GM12872 (cell line): Measurements from ENCODE around the gene CBLB.

Experiments used
- CTCF ChIP-seq: IDR thresholded peaks from 3 replicates; pipeline ENCODE4 v1.5.1; 2011; ENCODE audit warnings: low read depth, mild to moderate bottlenecking, low read length, moderate library complexity; ENCODE audit not compliant: insufficient read depth

The CBLB gene

GRCh38 chr3:105770410-105770809 is 98.4 kb downstream of the CBLB start:
- TF ChIP-seq CTCF: no peak

- TF ChIP-seq CTCF: no peak
Observed at GRCh38 chr3:105767776-105768175, 101.0 kb downstream of the CBLB start.

- no peak for TF ChIP-seq CTCF
Observed at GRCh38 chr3:105767216-105767615, 101.6 kb downstream of the CBLB start.

DNA sequence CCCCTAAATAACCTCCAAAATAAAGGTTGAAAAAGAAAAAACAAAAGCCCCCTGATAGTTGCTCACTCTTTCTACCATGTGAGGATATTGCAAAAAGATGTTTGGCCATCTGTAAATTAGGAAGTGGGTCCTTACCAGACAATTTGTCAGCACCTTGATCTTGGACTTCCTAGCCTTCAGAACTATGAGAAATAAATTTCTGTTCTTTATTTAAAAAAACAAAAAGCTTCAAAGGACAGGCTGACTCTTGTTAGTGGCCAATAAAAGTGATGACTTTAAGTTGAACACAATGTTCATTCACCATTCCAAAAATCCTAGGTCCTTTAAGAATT is 103.5 kb downstream of the CBLB start:
- TF ChIP-seq CTCF: no peak

GRCh38 chr3:105764378-105765307 is 104.2 kb downstream of the CBLB start:
- TF ChIP-seq CTCF: no peak

DNA sequence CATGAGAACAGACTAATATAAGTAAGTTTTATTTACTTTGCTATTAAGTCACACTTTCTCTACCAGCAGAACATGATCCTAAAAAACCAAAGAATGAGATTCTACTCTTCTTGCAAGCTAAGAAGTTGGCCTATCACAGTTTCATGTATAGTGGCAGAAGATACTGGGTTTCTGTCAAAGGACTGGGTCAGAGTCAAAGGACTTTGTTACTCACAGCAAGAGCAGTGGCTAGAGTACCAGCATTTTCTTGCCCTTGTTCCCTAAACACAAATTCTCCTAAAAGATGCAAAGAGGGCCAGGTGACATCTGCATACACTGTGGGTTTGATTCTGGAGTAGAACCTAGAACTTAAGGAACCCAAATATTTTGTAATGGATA is 105.2 kb downstream of the CBLB start:
- no peak for TF ChIP-seq CTCF

DNA sequence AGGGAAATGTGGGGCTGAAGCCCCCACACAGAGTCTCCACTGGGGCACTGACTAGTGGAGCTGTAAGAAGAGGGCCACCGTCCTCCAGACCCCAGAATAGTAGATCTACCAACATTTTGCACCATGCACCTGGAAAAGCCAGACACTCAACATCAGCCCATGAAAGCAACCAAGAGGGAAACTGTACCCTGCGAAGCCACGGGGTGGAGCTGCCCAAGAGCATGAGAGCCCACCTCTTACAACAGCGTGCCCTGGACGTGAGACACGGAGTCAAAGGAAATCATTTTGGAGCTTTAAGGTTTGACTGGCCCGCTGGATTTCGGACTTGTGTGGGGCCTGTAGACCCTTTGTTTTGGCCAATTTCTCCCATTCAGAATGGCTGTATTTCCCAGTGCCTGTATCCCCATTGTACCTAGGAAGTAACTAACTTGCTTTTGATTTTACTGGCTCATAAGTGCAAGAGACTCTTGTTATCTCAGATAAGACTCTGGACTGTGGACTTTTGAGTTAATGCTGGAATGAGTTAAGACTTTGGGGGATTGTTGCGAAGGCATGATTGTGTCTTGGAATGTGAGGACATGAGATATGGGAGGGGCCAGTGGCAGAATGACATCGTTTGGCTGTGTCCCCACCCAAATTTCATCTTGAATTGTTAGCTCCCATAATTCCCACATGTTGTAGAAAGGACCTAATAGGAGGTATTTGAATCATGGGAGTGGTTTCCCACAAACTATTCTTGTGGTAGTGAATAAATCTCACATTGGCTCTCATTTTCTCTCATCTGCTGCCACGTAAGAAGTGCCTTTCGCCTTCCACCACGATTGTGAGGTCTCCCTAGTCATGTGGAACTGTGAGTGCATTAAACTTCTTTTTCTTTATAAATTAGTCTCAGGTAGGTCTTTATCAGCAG is 105.8 kb downstream of the CBLB start:
- TF ChIP-seq CTCF: no peak
